Measurements from ENCODE around the gene NR1H3. TPM values are rescaled to one million over a fixed set of nuclear protein-coding genes. Genes with fewer than 3 reads are reported as not detected.
A peak's percentile ranks its signal among the peaks of the same experiment; 100 is the strongest.

The NR1H3 gene
- total RNA-seq, 3 donors from 2014 or later (not counting 1 experiment from before 2014, with no cell fraction given): 11.3 to 26.0 (median 13.5) TPM

GRCh38 chr11:47248304-47248663 is 9.5 kb upstream of the NR1H3 start:
- ATAC-seq (peak in 2 of 3 donors; percentile 11 to 27), DNase-seq (no peak)
- no peaks in the 10 kb centered on the region for H3K36me3 Mint-ChIP-seq
- Histone ChIP-seq H3K9me3 (ENCODE audit: control insufficient read depth, insufficient read depth, low read length) (no peaks in the 10 kb centered on the region), H3K4me3 (ENCODE audit: low read length) (peak overlapping the region; percentile 70), H3K27ac (ENCODE audit: low read length) (peak overlapping the region; percentile 61), H3K27me3 (ENCODE audit: control insufficient read depth, insufficient read depth, low read length) (no peaks in the 10 kb centered on the region), H3K36me3 (ENCODE audit: control insufficient read depth, insufficient read depth, low read length) (peaks cover 17% of the 10 kb centered on the region), H3K4me1 (ENCODE audit: control insufficient read depth, insufficient read depth, low read length) (peaks cover 25% of the 10 kb centered on the region)
- peaks cover 26% of the 10 kb centered on the region in 2 donors for H3K4me1 Mint-ChIP-seq
- H3K9me3 Mint-ChIP-seq: no peaks in the 10 kb centered on the region
- intact Hi-C loops (cut with micrococcal nuclease): loop anchor here (1.0 to 2.0 kb wide), 4 partner anchors 21 to 547 kb away; partner anchors contain the start of genes ARHGAP1, CSTPP1, DDB2 and ZNF408
- H3K27ac Mint-ChIP-seq: peak overlapping the region; percentile 94 to 98
- TF ChIP-seq, protein P1, sequence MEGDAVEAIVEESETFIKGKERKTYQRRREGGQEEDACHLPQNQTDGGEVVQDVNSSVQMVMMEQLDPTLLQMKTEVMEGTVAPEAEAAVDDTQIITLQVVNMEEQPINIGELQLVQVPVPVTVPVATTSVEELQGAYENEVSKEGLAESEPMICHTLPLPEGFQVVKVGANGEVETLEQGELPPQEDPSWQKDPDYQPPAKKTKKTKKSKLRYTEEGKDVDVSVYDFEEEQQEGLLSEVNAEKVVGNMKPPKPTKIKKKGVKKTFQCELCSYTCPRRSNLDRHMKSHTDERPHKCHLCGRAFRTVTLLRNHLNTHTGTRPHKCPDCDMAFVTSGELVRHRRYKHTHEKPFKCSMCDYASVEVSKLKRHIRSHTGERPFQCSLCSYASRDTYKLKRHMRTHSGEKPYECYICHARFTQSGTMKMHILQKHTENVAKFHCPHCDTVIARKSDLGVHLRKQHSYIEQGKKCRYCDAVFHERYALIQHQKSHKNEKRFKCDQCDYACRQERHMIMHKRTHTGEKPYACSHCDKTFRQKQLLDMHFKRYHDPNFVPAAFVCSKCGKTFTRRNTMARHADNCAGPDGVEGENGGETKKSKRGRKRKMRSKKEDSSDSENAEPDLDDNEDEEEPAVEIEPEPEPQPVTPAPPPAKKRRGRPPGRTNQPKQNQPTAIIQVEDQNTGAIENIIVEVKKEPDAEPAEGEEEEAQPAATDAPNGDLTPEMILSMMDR (IDR thresholded peaks at IDR 0.05): no peak
- peak overlapping the region; percentile 99 for H3K4me3 Mint-ChIP-seq
- H3K27me3 Mint-ChIP-seq (ENCODE audit: low read depth in 2 of 2): no peaks in the 10 kb centered on the region
- WGBS (ENCODE audit: insufficient coverage): 0% methylated on average over 7 of the region's 7 CpGs

DNA sequence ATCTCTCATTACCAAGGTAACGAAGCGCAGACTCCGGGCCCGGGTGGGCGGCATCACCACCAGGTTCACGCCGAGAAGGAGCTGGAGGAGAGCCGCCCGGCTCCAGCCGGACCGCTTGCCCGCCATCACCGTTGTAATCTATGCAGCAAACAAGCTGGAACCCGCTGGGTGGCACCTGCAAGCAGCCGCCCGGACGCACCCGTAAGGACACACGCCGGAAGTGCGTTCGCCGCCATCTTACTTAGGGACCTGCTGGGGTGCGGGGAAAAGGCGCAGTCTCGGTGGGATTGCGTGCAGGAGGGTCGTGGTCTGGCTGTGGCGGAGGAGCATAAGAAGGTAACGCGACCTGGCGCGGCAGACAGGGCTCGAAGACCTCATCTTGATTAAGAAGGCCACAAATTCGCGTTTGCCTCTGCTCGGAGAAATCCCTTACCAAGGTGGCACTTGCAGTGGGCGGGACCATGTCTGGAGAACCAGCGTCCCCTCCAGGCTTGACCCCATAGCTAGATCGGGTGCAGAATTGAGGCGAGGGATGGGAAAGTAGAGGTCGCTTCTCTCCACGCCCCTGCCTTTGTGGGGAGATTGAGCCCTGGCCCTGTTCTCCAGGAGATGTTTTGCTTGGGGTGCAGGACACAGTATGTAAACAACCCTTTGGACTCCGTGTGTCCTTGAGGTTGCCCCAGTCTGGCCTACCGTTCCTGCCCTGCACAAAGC is 9.0 kb upstream of the NR1H3 start, which contains the start of gene ACP2:
Gene ACP2, minus strand, starts transcription at position 151 of the 714 bp plus-strand sequence. Its CDS starts 25 bp downstream, at position 126.
- DNase-seq (peak; percentile 86 to 93), ATAC-seq (peak; percentile 97 to 98 (median 97))
- Mint-ChIP-seq H3K27ac (peak within 1 kb of the TSS; percentile 94 to 98), H3K4me1 (peaks cover 26% of the 10 kb centered on the region in 2 donors), H3K36me3 (no peaks in the 10 kb centered on the region), H3K9me3 (no peaks in the 10 kb centered on the region), H3K27me3 (ENCODE audit: low read depth in 2 of 2) (no peaks in the 10 kb centered on the region), H3K4me3 (peak within 1 kb of the TSS; percentile 99)
- under 1% methylated on average over 45 of the region's 45 CpGs for WGBS (ENCODE audit: insufficient coverage)
- TF ChIP-seq, protein P1 (IDR thresholded peaks at IDR 0.05): no peak
- Histone ChIP-seq H3K4me1 (ENCODE audit: control insufficient read depth, insufficient read depth, low read length) (peaks cover 25% of the 10 kb centered on the region), H3K36me3 (ENCODE audit: control insufficient read depth, insufficient read depth, low read length) (peaks cover 13% of the 10 kb centered on the region), H3K4me3 (ENCODE audit: low read length) (peak within 1 kb of the TSS; percentile 70), H3K27ac (ENCODE audit: low read length) (peak within 1 kb of the TSS; percentile 61), H3K27me3 (ENCODE audit: control insufficient read depth, insufficient read depth, low read length) (no peaks in the 10 kb centered on the region), H3K9me3 (ENCODE audit: control insufficient read depth, insufficient read depth, low read length) (no peaks in the 10 kb centered on the region)
- intact Hi-C loops (cut with micrococcal nuclease): loop anchor here (1.0 to 2.0 kb wide), 4 partner anchors 20 to 548 kb away; partner anchors contain the start of genes ARHGAP1, CSTPP1, DDB2 and ZNF408

DNA sequence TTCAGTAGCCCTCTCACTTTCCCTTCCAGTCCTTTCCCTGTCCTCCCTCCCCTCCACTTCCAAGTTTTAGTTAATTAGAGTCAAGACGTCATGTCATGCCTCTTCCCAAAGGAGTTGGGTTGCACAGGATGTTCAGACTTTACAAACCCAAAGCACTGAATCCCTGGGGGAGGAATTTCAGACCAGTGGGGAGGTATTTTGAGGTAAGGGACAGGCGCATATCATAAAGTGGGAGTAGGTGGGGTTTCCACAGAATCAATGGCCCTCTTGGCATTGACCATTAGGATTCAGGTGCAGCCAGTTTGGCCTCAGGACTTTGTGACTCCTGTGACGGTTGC is 8.4 kb upstream of the NR1H3 start:
- Histone ChIP-seq H3K27me3 (ENCODE audit: control insufficient read depth, insufficient read depth, low read length) (no peaks in the 10 kb centered on the region), H3K4me1 (ENCODE audit: control insufficient read depth, insufficient read depth, low read length) (peaks cover 28% of the 10 kb centered on the region), H3K4me3 (ENCODE audit: low read length) (peak overlapping the region; percentile 70), H3K9me3 (ENCODE audit: control insufficient read depth, insufficient read depth, low read length) (no peaks in the 10 kb centered on the region), H3K36me3 (ENCODE audit: control insufficient read depth, insufficient read depth, low read length) (peaks cover 13% of the 10 kb centered on the region), H3K27ac (ENCODE audit: low read length) (no peak overlapping the region)
- intact Hi-C loops (cut with micrococcal nuclease): loop anchor here (2.0 kb wide), 3 partner anchors 35 to 549 kb away; partner anchors contain the start of genes ARHGAP1, CSTPP1, DDB2 and ZNF408
- ATAC-seq (no peak), DNase-seq (no peak)
- Mint-ChIP-seq H3K36me3 (no peaks in the 10 kb centered on the region), H3K27me3 (ENCODE audit: low read depth in 2 of 2) (no peaks in the 10 kb centered on the region), H3K27ac (peak overlapping the region; percentile 94 to 98), H3K9me3 (no peaks in the 10 kb centered on the region), H3K4me1 (peaks cover 26% of the 10 kb centered on the region in 2 donors), H3K4me3 (peak overlapping the region; percentile 99)
- TF ChIP-seq, protein P1 (IDR thresholded peaks at IDR 0.05): no peak
- whole genome bisulfite sequencing (ENCODE audit: insufficient coverage): 80% methylated on average over 3 of the region's 3 CpGs
